Esophagus squamous epithelium (tissue), 4 donors: ENCODE data around the gene UTP11.

Source experiments
- CTCF ChIP-seq, 6 experiments: fragments of 450-650 bp in 4 of 6; fragments of 200-600 bp in 2 of 6; sonication (generic) in 2 of 6; IDR thresholded peaks; one replicate each; pipeline ENCODE4 v1.5.1; 2016 to 2019; ENCODE audit warnings: antibody characterized with exemption in 6 of 6, mild to moderate bottlenecking in 4 of 6, moderate library complexity in 4 of 6
- POLR2A ChIP-seq, 4 donors: fragments of 450-650 bp; IDR thresholded peaks; one replicate each; pipeline ENCODE4 v1.6.1; 2017; ENCODE audit warnings: antibody characterized with exemption in 4 of 4, mild to moderate bottlenecking in 4 of 4, moderate library complexity in 3 of 4

- TF ChIP-seq CTCF (IDR thresholded peaks at IDR 0.05), result no peak
- no peak for TF ChIP-seq POLR2A (IDR thresholded peaks at IDR 0.05)
Observed at GRCh38 chr1:38006008-38006828, 6.3 kb upstream of the UTP11 start.
